ENCODE data around the gene RNF181. TPM values are rescaled to one million over a fixed set of nuclear protein-coding genes. Genes with fewer than 3 reads are reported as not detected.

RNF181 gene
- total and polyA plus RNA-seq, 2 of the 13 experiments (the other 11 are each of a cell fraction or from before 2014, with no cell fraction given): 224 to 578 TPM

DNA sequence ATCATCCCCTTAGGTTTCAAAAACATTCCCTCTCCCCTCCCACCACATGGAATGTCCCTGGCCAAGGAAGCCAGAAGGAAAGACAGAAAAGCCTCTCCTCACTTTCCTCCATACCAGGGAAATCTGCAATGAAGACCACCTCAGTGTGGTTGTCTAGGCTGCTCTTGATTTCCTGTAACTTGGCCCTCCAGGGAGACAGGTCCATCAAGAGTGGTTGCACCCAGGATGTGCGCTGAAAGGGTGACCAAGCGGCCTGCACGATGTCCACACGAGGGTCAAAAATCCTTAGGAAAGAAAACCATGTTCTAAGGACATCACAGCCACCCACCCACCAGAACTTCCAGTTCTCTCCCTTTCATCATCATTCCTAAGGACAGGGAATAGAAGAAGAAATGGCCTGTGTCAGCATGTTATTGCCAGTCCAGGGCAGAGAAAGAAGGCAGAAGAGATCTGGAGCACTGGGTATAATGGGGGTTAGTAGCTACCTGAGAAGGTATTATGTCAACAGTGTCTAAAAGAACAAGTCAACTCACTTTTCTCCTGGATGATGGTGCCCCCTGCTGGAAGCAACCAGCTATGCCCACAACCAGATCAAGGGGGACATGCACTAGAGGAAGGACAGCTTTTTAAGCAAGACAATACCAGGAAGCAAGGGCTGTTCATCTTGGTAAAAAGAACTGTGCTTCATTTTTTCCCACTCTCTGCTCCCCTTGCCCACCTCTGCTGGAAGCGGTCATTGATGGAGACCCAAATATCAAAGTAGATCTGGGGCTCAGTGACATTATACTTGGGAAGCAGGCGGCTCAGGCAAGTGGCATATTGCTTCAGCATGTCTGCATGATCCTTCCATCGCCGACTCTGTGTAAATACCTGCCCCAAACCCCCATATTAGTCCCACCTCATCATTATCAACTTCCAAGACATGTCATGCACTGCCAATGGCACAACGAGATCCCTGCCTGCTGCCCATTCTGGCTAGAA, 43.6 kb upstream of the RNF181 start (continued):
- TF ChIP-seq, protein P1, sequence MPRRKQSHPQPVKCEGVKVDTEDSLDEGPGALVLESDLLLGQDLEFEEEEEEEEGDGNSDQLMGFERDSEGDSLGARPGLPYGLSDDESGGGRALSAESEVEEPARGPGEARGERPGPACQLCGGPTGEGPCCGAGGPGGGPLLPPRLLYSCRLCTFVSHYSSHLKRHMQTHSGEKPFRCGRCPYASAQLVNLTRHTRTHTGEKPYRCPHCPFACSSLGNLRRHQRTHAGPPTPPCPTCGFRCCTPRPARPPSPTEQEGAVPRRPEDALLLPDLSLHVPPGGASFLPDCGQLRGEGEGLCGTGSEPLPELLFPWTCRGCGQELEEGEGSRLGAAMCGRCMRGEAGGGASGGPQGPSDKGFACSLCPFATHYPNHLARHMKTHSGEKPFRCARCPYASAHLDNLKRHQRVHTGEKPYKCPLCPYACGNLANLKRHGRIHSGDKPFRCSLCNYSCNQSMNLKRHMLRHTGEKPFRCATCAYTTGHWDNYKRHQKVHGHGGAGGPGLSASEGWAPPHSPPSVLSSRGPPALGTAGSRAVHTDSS (CRISPR knock-in tag; conservative IDR thresholded peaks at IDR 0.05): no peak
- no peak for TF ChIP-seq SOX6 (IDR thresholded peaks at IDR 0.05)
- TF ChIP-seq SOX6 (CRISPR knock-in tag; IDR thresholded peaks at IDR 0.05): peak; percentile 27; the same call in 1 of the 2 replicates
- TF ChIP-seq, protein P2, sequence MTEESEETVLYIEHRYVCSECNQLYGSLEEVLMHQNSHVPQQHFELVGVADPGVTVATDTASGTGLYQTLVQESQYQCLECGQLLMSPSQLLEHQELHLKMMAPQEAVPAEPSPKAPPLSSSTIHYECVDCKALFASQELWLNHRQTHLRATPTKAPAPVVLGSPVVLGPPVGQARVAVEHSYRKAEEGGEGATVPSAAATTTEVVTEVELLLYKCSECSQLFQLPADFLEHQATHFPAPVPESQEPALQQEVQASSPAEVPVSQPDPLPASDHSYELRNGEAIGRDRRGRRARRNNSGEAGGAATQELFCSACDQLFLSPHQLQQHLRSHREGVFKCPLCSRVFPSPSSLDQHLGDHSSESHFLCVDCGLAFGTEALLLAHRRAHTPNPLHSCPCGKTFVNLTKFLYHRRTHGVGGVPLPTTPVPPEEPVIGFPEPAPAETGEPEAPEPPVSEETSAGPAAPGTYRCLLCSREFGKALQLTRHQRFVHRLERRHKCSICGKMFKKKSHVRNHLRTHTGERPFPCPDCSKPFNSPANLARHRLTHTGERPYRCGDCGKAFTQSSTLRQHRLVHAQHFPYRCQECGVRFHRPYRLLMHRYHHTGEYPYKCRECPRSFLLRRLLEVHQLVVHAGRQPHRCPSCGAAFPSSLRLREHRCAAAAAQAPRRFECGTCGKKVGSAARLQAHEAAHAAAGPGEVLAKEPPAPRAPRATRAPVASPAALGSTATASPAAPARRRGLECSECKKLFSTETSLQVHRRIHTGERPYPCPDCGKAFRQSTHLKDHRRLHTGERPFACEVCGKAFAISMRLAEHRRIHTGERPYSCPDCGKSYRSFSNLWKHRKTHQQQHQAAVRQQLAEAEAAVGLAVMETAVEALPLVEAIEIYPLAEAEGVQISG (CRISPR knock-in tag; IDR thresholded peaks at IDR 0.05): no peak; the same call in 1 of the 2 replicates
- TF ChIP-seq ZNF12 (CRISPR knock-in tag; IDR thresholded peaks at IDR 0.05): no peak
- no peak for TF ChIP-seq NR2F2 (IDR thresholded peaks at IDR 0.05; ENCODE audit: borderline replicate concordance, low read depth)
- peak; percentile 55; the same call in 1 of the 2 replicates for TF ChIP-seq CBFB (CRISPR knock-in tag; IDR thresholded peaks at IDR 0.05)
- no peak for TF ChIP-seq ZBTB8A (CRISPR knock-in tag; IDR thresholded peaks at IDR 0.05; ENCODE audit: borderline replicate concordance, low read depth)
- TF ChIP-seq, protein P3, sequence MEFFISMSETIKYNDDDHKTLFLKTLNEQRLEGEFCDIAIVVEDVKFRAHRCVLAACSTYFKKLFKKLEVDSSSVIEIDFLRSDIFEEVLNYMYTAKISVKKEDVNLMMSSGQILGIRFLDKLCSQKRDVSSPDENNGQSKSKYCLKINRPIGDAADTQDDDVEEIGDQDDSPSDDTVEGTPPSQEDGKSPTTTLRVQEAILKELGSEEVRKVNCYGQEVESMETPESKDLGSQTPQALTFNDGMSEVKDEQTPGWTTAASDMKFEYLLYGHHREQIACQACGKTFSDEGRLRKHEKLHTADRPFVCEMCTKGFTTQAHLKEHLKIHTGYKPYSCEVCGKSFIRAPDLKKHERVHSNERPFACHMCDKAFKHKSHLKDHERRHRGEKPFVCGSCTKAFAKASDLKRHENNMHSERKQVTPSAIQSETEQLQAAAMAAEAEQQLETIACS (CRISPR knock-in tag; IDR thresholded peaks at IDR 0.05): no peak
- TF ChIP-seq SMC3 (IDR thresholded peaks at IDR 0.05; ENCODE audit: low read length): peak; percentile 99
- peak; percentile 30; the same call in 1 of the 2 replicates for TF ChIP-seq MXD4 (CRISPR knock-in tag; IDR thresholded peaks at IDR 0.05)
- TF ChIP-seq REL (CRISPR knock-in tag; conservative IDR thresholded peaks at IDR 0.05): no peak
- TF ChIP-seq ZBTB42 (CRISPR knock-in tag; IDR thresholded peaks at IDR 0.05): no peak
- TF ChIP-seq ZKSCAN5 (CRISPR knock-in tag; IDR thresholded peaks at IDR 0.05): no peak
- TF ChIP-seq, protein P4, sequence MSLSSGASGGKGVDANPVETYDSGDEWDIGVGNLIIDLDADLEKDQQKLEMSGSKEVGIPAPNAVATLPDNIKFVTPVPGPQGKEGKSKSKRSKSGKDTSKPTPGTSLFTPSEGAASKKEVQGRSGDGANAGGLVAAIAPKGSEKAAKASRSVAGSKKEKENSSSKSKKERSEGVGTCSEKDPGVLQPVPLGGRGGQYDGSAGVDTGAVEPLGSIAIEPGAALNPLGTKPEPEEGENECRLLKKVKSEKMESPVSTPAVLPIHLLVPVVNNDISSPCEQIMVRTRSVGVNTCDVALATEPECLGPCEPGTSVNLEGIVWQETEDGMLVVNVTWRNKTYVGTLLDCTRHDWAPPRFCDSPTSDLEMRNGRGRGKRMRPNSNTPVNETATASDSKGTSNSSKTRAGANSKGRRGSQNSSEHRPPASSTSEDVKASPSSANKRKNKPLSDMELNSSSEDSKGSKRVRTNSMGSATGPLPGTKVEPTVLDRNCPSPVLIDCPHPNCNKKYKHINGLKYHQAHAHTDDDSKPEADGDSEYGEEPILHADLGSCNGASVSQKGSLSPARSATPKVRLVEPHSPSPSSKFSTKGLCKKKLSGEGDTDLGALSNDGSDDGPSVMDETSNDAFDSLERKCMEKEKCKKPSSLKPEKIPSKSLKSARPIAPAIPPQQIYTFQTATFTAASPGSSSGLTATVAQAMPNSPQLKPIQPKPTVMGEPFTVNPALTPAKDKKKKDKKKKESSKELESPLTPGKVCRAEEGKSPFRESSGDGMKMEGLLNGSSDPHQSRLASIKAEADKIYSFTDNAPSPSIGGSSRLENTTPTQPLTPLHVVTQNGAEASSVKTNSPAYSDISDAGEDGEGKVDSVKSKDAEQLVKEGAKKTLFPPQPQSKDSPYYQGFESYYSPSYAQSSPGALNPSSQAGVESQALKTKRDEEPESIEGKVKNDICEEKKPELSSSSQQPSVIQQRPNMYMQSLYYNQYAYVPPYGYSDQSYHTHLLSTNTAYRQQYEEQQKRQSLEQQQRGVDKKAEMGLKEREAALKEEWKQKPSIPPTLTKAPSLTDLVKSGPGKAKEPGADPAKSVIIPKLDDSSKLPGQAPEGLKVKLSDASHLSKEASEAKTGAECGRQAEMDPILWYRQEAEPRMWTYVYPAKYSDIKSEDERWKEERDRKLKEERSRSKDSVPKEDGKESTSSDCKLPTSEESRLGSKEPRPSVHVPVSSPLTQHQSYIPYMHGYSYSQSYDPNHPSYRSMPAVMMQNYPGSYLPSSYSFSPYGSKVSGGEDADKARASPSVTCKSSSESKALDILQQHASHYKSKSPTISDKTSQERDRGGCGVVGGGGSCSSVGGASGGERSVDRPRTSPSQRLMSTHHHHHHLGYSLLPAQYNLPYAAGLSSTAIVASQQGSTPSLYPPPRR (CRISPR knock-in tag; IDR thresholded peaks at IDR 0.05; ENCODE audit: borderline replicate concordance): no peak
- TF ChIP-seq, protein P5, sequence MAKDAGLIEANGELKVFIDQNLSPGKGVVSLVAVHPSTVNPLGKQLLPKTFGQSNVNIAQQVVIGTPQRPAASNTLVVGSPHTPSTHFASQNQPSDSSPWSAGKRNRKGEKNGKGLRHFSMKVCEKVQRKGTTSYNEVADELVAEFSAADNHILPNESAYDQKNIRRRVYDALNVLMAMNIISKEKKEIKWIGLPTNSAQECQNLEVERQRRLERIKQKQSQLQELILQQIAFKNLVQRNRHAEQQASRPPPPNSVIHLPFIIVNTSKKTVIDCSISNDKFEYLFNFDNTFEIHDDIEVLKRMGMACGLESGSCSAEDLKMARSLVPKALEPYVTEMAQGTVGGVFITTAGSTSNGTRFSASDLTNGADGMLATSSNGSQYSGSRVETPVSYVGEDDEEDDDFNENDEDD (CRISPR knock-in tag; IDR thresholded peaks at IDR 0.05; ENCODE audit: borderline replicate concordance): no peak
- no peak for TF ChIP-seq ATM (IDR thresholded peaks at IDR 0.05; ENCODE audit: borderline replicate concordance)
